ENCODE measurements around the gene CACNA1D.
"Not testable (repeated sequence)": the region's sequence is repeated elsewhere in the genome, so short reads cannot be mapped to it uniquely, and the experiment has no call there.

CACNA1D gene

DNA sequence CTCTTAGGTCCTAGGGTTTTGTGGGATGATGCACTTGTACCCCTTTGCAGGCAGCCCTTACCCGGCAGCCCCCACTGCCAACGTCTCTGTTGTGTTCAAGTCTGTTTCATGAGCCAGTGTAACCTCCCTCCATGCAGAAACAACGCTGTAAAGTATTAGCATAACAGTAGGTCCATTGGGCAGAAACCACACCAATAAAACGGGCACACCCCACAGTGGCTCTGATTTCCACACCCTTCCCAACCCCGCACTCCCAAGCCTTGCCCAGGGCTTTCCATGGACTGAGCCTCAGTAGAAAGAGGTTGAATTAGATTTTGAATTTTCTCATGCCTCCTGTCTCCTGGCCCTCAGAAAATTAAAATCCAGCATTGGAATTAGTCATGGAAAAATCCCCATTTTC, 124.5 kb downstream of the CACNA1D start:
- DNase-seq, result no peak

DNA sequence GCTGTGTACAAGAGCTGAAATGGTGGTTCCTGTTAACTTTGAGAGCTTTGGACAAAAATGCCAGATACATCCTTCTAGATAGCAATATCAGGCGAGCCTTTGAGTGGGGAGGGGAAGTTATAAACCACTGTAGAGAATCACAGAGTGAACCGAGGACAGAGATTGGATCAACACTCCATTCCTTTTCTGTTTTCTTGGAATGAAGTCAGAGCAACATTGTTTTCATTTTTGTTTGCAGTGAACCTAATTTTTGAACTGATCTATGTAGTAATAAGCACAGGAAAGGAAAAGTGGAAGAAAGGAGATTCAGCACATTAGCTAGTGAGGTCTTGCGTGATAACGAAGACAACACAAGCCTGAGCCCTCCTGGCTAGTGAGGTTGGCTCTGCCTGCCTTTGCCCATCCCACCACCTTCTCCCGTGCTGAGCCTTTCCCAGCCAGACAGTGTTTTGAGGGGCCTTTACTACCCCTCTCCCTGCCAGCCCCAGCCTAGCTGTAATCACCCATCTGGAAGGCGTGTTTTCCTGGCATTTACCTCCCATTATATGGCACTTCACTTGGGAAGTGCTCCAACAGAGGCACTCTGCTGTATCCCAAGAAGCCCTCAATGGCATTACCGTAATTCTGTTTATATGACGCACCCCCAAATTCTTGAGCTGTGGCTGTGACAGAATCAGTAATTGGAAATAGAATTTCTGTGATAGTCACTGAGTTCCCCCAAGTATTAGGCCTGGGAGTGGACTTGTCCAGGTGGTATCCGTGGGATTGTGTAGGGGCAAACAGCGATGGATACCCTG, 129.8 kb downstream of the CACNA1D start:
- peak; percentile 66 for DNase-seq

GRCh38 chr3:53626876-53627275, 132.5 kb downstream of the CACNA1D start:
- DNase-seq, result no peak

DNA sequence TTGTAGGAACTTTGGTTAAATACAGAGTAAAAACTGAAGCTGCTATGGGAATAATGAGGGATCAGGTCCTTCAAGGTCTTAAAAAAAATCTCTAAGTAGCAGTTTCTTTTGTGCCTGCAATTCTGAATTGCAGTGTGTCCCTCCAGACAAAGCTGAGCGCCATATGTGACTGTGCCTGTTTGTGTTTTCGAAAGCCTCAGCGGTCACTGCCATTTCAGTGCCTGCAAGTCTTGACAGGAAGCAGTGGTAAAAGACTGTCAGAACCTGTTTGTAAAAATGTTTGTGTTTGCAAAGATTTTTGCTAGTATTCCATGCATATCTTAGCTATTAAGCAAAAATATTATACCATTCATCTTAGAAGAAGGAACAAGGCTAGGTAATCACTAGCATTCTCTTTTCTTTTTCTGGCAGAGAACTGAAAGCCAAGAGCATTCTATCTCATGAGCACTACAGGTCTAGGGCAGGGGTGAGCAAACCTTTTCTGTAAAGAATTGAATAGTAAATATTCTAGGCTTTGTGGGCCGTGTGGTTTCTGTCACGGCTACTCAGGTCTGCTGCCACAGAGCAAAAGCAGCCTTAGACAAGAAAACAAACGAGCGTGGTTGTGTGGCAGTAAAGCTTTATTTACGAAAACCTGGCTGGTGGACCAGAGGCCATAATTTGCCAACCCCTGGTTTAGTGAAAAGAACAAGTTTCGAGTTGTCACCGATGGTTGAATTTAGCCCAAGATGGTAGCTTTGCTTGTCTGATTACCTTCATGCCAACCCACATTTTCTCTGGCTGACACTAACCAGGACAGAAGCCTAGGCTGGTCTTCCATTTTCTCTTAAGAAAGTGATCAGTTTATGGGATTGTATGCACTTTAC, 134.4 kb downstream of the CACNA1D start:
- peak; percentile 4 for DNase-seq

- no peak for DNase-seq
Observed at GRCh38 chr3:53629402-53629723, 135.0 kb downstream of the CACNA1D start.

GRCh38 chr3:53630547-53630946, 136.1 kb downstream of the CACNA1D start:
- no peak for DNase-seq

- no peak for DNase-seq
Observed at GRCh38 chr3:53633197-53633787, 138.9 kb downstream of the CACNA1D start.

DNA sequence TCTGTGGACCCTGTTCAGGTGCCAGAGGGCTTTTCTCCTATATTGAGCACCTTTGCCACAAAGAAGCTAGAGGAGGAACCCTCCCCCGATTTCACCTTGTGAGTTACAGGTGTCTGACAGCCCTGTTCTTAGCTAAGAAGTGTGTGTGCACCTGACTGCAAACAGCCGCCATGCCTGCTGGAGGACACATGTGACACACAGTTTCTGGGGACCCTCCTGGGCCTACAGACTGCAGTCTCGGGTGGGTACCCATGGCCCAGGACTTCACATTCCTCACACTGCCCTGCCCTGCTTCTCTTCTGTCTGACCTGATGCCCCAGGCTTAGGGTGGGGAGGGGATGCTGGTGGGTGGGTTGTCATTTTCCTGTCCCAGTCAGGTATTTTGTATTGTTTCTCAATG, 140.6 kb downstream of the CACNA1D start:
- DNase-seq, result no peak

DNA sequence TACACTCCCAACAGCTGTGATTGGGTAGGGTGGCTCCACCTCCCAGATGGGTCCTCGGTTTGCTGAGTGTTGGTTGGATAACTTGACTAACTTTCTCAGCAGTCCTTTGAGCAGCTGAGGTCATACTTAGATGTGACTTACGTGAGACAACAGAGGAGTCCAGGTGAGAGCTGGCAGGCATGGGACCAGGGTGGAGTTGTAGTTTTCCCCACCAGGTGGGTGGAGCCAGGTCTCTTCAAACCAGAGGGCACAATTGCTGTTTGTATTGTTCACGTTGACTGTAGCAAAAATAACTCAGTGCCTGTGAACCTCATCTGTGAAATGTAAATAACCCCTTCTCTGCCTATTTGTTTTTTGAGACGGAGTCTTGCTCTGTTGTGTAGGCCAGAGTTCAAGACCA, 144.4 kb downstream of the CACNA1D start:
- DNase-seq, result not testable (repeated sequence)

GRCh38 chr3:53641397-53641796, 147.0 kb downstream of the CACNA1D start:
- no peak for DNase-seq

DNA sequence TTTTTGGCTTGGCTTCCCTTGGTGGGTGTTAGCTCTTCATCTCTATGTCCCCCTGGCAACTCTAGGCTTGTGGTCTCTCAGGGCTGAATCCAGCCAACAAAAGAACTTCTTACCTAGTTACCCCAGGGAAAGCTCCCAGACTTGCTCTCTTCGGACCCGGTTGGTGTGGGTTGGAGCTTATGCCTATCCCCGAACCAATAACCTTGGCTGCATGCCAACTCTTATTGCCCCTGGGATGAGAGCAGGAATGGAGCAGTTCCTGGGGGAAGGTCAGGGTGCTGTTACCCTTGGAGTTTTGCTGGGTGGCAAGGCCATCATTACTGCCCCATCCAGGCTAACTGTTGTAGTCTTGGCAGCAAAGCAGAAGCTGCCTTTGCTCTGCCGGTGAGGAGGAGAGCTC, 147.8 kb downstream of the CACNA1D start:
- DNase-seq, result no peak

DNA sequence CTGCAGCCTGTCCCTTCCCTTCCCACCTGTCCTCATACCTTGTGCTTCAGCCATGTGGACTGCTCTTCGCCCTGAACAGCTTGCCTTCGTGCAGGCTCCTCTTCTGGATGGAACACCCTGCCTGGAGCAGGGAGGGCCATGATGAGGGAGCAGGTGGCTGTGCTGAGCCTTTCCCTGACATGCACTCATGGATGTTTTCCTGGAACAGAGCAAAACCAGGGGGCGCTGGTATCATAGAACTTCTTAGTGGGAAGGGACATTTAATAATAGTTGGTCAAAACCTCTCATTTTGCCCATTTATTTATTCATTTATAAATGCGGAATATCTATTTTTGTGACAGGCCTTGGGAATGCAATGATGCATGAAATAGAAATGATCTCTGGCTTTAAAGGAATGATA, 149.3 kb downstream of the CACNA1D start:
- DNase-seq, result no peak

DNA sequence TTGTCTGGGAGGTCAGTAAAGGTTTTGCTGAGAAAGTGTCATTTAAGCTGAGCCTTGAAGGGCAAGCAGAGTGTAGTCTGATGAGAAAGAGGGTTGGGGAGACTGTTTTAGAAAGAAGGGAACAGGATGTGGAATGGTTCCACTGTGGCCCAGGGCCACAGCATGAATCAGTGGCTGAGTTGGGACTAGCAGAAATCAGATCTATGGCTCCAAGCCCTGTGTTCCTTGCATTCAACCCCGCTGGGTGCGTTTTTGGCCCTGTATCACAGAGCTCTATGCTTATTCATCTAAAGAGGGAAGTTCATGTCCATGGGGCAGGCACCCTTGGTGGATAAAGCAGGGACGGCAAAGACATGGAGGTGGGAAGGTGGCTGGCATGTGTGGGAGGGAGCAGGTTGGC, 151.3 kb downstream of the CACNA1D start:
- no peak for DNase-seq

DNA sequence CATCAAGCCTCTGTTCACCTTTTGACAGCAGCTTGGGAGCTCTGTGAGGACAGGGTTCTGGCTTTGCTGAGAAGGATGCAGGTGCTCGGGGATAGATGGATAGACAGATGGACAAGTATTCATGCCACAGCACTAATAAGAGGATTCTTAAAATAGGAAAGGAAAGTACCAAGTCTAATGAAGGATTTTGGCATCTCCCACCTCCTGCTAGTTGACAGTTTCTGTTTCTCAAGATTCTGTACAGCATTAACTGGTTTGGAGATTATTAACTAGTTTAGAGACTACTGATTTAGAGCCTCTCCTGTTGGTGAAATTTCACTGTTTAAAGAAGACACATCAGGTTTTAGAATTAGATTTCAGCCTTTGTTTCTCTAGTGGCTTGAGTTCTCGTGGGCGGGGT, 152.3 kb downstream of the CACNA1D start:
- no peak for DNase-seq

- no peak for DNase-seq
Observed at GRCh38 chr3:53649816-53650215, 155.4 kb downstream of the CACNA1D start.

GRCh38 chr3:53650424-53650823, 156.0 kb downstream of the CACNA1D start:
- DNase-seq, result no peak

- DNase-seq, result no peak
Observed at GRCh38 chr3:53650928-53651661, 156.7 kb downstream of the CACNA1D start.

GRCh38 chr3:53651927-53652326, 157.5 kb downstream of the CACNA1D start:
- no peak for DNase-seq

DNA sequence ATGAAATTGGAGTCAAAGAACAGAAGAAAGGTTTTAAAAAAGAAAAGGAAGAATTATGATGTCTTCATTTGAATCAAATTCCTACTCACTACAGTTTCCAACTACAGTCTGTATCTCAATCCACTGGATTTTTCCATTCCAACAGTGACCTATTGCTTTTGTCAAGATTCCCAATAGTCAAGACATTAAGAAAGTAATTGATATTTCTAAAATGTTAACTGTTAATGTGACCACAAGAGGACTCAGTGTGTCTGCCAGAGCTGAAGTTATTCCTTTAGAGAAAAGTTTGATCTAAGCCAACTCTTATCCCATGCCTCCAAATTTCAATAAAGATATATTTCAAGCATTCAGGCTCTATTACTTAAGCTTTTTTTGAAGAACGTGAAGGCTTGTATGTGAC, 163.2 kb downstream of the CACNA1D start:
- DNase-seq, result no peak

GRCh38 chr3:53658613-53659193, 164.3 kb downstream of the CACNA1D start:
- DNase-seq, result no peak

DNA sequence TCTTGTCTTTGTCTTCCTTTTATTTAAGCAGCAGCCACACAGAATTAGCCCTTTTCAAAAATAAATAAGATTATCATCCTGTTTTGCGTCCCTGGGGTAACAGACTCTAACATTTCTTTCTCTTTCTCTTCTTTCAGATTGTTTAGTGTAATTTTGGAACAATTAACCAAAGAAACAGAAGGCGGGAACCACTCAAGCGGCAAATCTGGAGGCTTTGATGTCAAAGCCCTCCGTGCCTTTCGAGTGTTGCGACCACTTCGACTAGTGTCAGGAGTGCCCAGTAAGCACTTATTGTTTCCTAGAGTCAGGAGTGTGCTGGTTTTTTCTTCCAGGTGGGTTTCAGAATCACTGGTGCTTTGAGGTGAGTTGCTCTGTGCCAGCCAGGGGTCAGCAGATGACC, 165.6 kb downstream of the CACNA1D start:
- no peak for DNase-seq

DNA sequence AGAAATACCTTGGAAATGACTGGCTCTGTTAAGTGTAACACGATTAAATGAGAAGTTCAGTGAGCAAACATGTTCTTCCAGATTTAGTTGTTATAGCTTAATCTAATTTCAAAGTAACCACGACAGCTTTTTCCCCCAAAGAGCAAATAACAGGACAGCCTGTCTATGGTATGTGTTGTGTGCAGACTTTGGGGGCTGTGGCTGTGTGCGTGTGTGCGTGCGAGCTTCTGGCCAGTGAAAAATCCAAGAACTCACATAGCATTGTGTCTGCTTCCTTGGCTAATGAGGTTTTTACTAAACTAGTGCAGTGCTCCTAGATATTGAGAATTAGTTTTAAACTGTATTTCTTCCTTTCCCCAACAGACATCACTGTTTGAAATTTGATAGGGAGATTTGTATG, 167.1 kb downstream of the CACNA1D start:
- no peak for DNase-seq

DNA sequence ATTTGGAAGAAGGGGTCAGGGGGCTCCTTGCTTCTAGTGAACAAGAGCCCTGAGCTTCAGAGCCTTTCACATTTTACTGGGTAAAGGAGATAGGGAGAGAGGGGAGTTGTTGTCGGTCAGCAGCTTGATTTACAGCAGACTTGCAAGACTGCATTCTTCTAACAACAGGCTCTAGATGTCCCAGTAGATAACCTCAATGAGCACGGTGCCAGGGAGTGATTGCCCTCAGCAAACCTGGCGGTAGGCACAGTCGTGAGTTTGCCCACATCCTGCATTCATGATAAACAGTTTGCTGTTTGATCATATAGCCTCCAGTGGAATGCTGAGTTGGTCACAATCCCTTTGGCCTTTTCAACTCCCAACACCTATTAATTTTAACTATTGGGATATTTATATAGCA, 170.4 kb downstream of the CACNA1D start:
- not testable (repeated sequence) for DNase-seq
